Neural cell (in vitro differentiated cells): ENCODE results near the gene FSHR.

ENCODE experiments used
- CTCF ChIP-seq: fragments of 450-650 bp; IDR thresholded peaks from 2 replicates; pipeline ENCODE4 v1.5.1; 2014; ENCODE audit warnings: antibody characterized with exemption, mild to moderate bottlenecking, moderate library complexity; ENCODE audit not compliant: poor library complexity, severe bottlenecking
- POLR2AphosphoS5 ChIP-seq: IDR thresholded peaks from 2 replicates; pipeline ENCODE4 v1.6.1; 2012
- TAF1 ChIP-seq: IDR thresholded peaks from 2 replicates; pipeline ENCODE4 v1.6.1; 2012; ENCODE audit warnings: low read depth

GRCh38 chr2:49164729-49165128 is 10.4 kb upstream of the FSHR start:
- no peak for TF ChIP-seq CTCF
- TF ChIP-seq TAF1 = no peak
- no peak for TF ChIP-seq POLR2AphosphoS5
